Nephron progenitor cell (in vitro differentiated cells): Measurements from ENCODE around the gene XPNPEP1.

Source experiments
- DNase-seq: peaks from one replicate; pipeline ENCODE4 v3.0.0; 2021
- H3K27ac Mint-ChIP-seq: 2 replicates; pipeline ENCODE4 v1.8.0; 2021; ENCODE audit warnings: mild to moderate bottlenecking, moderate library complexity, mixed read lengths
- H3K27me3 Mint-ChIP-seq: 2 replicates; pipeline ENCODE4 v1.8.0; 2021; ENCODE audit warnings: mild to moderate bottlenecking, low read depth, mixed read lengths; ENCODE audit not compliant: poor library complexity
- H3K36me3 Mint-ChIP-seq: 2 replicates; pipeline ENCODE4 v1.8.0; 2021; ENCODE audit warnings: low read depth, mixed read lengths
- H3K4me1 Mint-ChIP-seq: 2 replicates; pipeline ENCODE4 v1.8.0; 2021; ENCODE audit warnings: mixed read lengths
- H3K4me3 Mint-ChIP-seq: 2 replicates; pipeline ENCODE4 v1.8.0; 2021; ENCODE audit warnings: mild to moderate bottlenecking, moderate library complexity, mixed read lengths
- H3K9me3 Mint-ChIP-seq: 2 replicates; pipeline ENCODE4 v1.8.0; 2021; ENCODE audit warnings: mild to moderate bottlenecking, moderate library complexity, mixed read lengths
- CTCF ChIP-seq: fragments of 200-600 bp; sonication (generic); IDR thresholded peaks from 2 replicates; pipeline ENCODE4 v1.5.0; 2021; ENCODE audit warnings: antibody characterized with exemption

Gene XPNPEP1

GRCh38 chr10:109892117-109892516 lies 31.2 kb downstream of the XPNPEP1 start:
- DNase-seq, result no peak
- H3K9me3 Mint-ChIP-seq, result peaks cover 6% of the 10 kb centered on the region
- H3K36me3 Mint-ChIP-seq, result peaks cover 58% of the 10 kb centered on the region
- peaks cover 36% of the 10 kb centered on the region for H3K4me1 Mint-ChIP-seq
- no peaks in the 10 kb centered on the region for H3K27me3 Mint-ChIP-seq
- no peak for TF ChIP-seq CTCF
- no peak overlapping the region for H3K27ac Mint-ChIP-seq
- H3K4me3 Mint-ChIP-seq, result no peak overlapping the region

GRCh38 chr10:109891105-109891504 lies 32.2 kb downstream of the XPNPEP1 start:
- Mint-ChIP-seq H3K27ac (no peak overlapping the region), H3K27me3 (no peaks in the 10 kb centered on the region), H3K36me3 (peaks cover 59% of the 10 kb centered on the region), H3K9me3 (no peaks in the 10 kb centered on the region), H3K4me3 (no peak overlapping the region), H3K4me1 (peaks cover 46% of the 10 kb centered on the region)
- no peak for TF ChIP-seq CTCF
- no peak for DNase-seq

GRCh38 chr10:109889867-109890266 lies 33.4 kb downstream of the XPNPEP1 start:
- no peak for TF ChIP-seq CTCF
- peaks cover 68% of the 10 kb centered on the region for H3K36me3 Mint-ChIP-seq
- no peaks in the 10 kb centered on the region for H3K27me3 Mint-ChIP-seq
- no peak overlapping the region for H3K27ac Mint-ChIP-seq
- H3K4me3 Mint-ChIP-seq, result no peak overlapping the region
- peaks cover 54% of the 10 kb centered on the region for H3K4me1 Mint-ChIP-seq
- DNase-seq, result no peak
- no peaks in the 10 kb centered on the region for H3K9me3 Mint-ChIP-seq

GRCh38 chr10:109887776-109888175 lies 35.5 kb downstream of the XPNPEP1 start:
- no peak for TF ChIP-seq CTCF
- no peak overlapping the region for H3K4me3 Mint-ChIP-seq
- H3K4me1 Mint-ChIP-seq, result peaks cover 62% of the 10 kb centered on the region
- peak overlapping the region; percentile 2 for H3K27ac Mint-ChIP-seq
- peaks cover 70% of the 10 kb centered on the region for H3K36me3 Mint-ChIP-seq
- H3K9me3 Mint-ChIP-seq, result no peaks in the 10 kb centered on the region
- DNase-seq, result no peak
- no peaks in the 10 kb centered on the region for H3K27me3 Mint-ChIP-seq

GRCh38 chr10:109887243-109887642 lies 36.1 kb downstream of the XPNPEP1 start:
- Mint-ChIP-seq H3K36me3 (peaks cover 71% of the 10 kb centered on the region), H3K9me3 (no peaks in the 10 kb centered on the region), H3K27me3 (no peaks in the 10 kb centered on the region), H3K4me1 (peaks cover 59% of the 10 kb centered on the region), H3K27ac (peak overlapping the region; percentile 2), H3K4me3 (no peak overlapping the region)
- TF ChIP-seq CTCF, result no peak
- DNase-seq, result no peak

- H3K36me3 Mint-ChIP-seq, result peaks cover 66% of the 10 kb centered on the region
These were observed 36.5 kb downstream of the XPNPEP1 start for GRCh38 chr10:109886781-109887140.

More at GRCh38 chr10:109886781-109887140, 36.5 kb downstream of the XPNPEP1 start:
- no peak overlapping the region for H3K27ac Mint-ChIP-seq
- TF ChIP-seq CTCF, result no peak
- no peak overlapping the region for H3K4me3 Mint-ChIP-seq
- no peak for DNase-seq
- H3K9me3 Mint-ChIP-seq, result no peaks in the 10 kb centered on the region
- H3K4me1 Mint-ChIP-seq, result peaks cover 54% of the 10 kb centered on the region
- no peaks in the 10 kb centered on the region for H3K27me3 Mint-ChIP-seq
